ENCODE measurements around the gene HUNK.
"Not testable (repeated sequence)": the region's sequence is repeated elsewhere in the genome, so short reads cannot be mapped to it uniquely, and the experiment has no call there.

HUNK gene

GRCh38 chr21:31924548-31924947, 51.7 kb downstream of the HUNK start:
- no peak for DNase-seq

GRCh38 chr21:31926498-31926897, 53.7 kb downstream of the HUNK start:
- no peak for DNase-seq

- DNase-seq, result no peak
These were observed 55.0 kb downstream of the HUNK start for GRCh38 chr21:31927689-31928353.

GRCh38 chr21:31928656-31929055, 55.8 kb downstream of the HUNK start:
- no peak for DNase-seq

GRCh38 chr21:31929548-31929947, 56.7 kb downstream of the HUNK start:
- no peak for DNase-seq

GRCh38 chr21:31930001-31930400, 57.2 kb downstream of the HUNK start:
- no peak for DNase-seq

- no peak for DNase-seq
These were observed 59.0 kb downstream of the HUNK start for GRCh38 chr21:31931644-31932469.

- DNase-seq, result no peak
These were observed 59.6 kb downstream of the HUNK start for GRCh38 chr21:31932470-31932764.

- DNase-seq, result no peak
These were observed 64.5 kb downstream of the HUNK start for GRCh38 chr21:31937303-31937702.

GRCh38 chr21:31938330-31939301, 65.8 kb downstream of the HUNK start:
- DNase-seq, result no peak

- no peak for DNase-seq
These were observed 68.9 kb downstream of the HUNK start for GRCh38 chr21:31941694-31942093.

GRCh38 chr21:31943561-31943960, 70.7 kb downstream of the HUNK start:
- no peak for DNase-seq

- DNase-seq, result no peak
These were observed 72.3 kb downstream of the HUNK start for GRCh38 chr21:31945141-31945540.

GRCh38 chr21:31945546-31945945, 72.7 kb downstream of the HUNK start:
- no peak for DNase-seq

GRCh38 chr21:31946231-31946630, 73.4 kb downstream of the HUNK start:
- no peak for DNase-seq

- not testable (repeated sequence) for DNase-seq
These were observed 74.2 kb downstream of the HUNK start for GRCh38 chr21:31946876-31947550.

GRCh38 chr21:31948676-31949075, 75.9 kb downstream of the HUNK start:
- DNase-seq, result no peak

GRCh38 chr21:31952828-31953227, 80.0 kb downstream of the HUNK start:
- DNase-seq, result no peak

- no peak for DNase-seq
These were observed 84.8 kb downstream of the HUNK start for GRCh38 chr21:31957631-31958030.

- no peak for DNase-seq
These were observed 87.1 kb downstream of the HUNK start for GRCh38 chr21:31959881-31960280.

- DNase-seq, result no peak
These were observed 88.2 kb downstream of the HUNK start for GRCh38 chr21:31961027-31961426.

GRCh38 chr21:31961704-31962103, 88.9 kb downstream of the HUNK start:
- no peak for DNase-seq

- no peak for DNase-seq
These were observed 91.9 kb downstream of the HUNK start for GRCh38 chr21:31964692-31965091.

Data from NCI-H1694 (cell line).